HCT116 (cell line): ENCODE results near the gene PRKAG1. TPM values are rescaled to one million over a fixed set of nuclear protein-coding genes. Genes with fewer than 3 reads are reported as not detected.

Experiments
- ATAC-seq: fragments of 200-7000 bp; cut with Tn5 transposase; 2 replicates; pipeline ENCODE4 v1.9.1; 2020; ENCODE audit warnings: mild to moderate bottlenecking, moderate library complexity
- BruUV-seq: library from RNA; stranded (reverse); fragments of 400-500 nt; replicated peaks from 2 replicates; lab custom pipeline; 2021; lab: Mats Ljungman, UMichigan
- CTCF ChIA-PET: fragments of 300-600 bp; sonication (Branson Sonifier 250); formaldehyde crosslinking; loops from one replicate; lab custom pipeline; 2021; ENCODE audit warnings: antibody characterized with exemption; lab: Charles Lee
- POLR2A ChIA-PET: fragments of 300-600, 350-600 bp; sonication (Branson Sonifier 250); formaldehyde crosslinking; loops from one replicate; lab custom pipeline; 2021; ENCODE audit warnings: antibody characterized with exemption; lab: Charles Lee
- RAD21 ChIA-PET, 2 experiments: fragments of 300-600 bp; sonication (Branson Sonifier 250); formaldehyde crosslinking; loops; one replicate each; lab custom pipeline; 2023; ENCODE audit warnings: low total read pairs in 2 of 2; ENCODE audit not compliant: uncharacterized antibody in 2 of 2, unreplicated experiment in 2 of 2, low non-redundant PET in 1 of 2; lab: Charles Lee
- DNase-seq: peaks from one replicate; pipeline ENCODE4 v3.0.0-alpha.2; 2010; ENCODE audit warnings: low read depth, low spot score
- H2AFZ ChIP-seq: fragments of 200-600 bp; shearing (Covaris generic), sonication (generic); 2 replicates; pipeline ENCODE4 v1.6.1; 2017; ENCODE audit warnings: low read depth, mixed run types, mixed read lengths, antibody characterized with exemption, low read length; ENCODE audit not compliant: poor library complexity, severe bottlenecking
- H3K27ac ChIP-seq: 2 replicates; pipeline ENCODE4 v1.5.1; 2012; ENCODE audit warnings: low read depth, low read length
- H3K27me3 ChIP-seq: fragments of 200-600 bp; sonication (generic); 2 replicates; pipeline ENCODE4 v1.6.1; 2016; ENCODE audit warnings: mixed run types, low read length, mixed read lengths; ENCODE audit not compliant: insufficient read depth
- H3K36me3 ChIP-seq, 2 experiments: fragments of 200-500 bp in 1 of 2; fragments of 200-600 bp in 1 of 2; sonication (Bioruptor generic) in 1 of 2; sonication (generic) in 1 of 2; 2 replicates each; pipeline versions ENCODE4 v1.5.1 to v1.6.1; 2014 to 2016; ENCODE audit warnings: low read length in 2 of 2, inconsistent platforms in 1 of 2, mixed read lengths in 1 of 2, mixed run types in 1 of 2; ENCODE audit not compliant: insufficient read depth in 2 of 2, control insufficient read depth in 1 of 2
- H3K4me1 ChIP-seq, 2 experiments: fragments of 200-600 bp in 1 of 2; sonication (generic) in 1 of 2; 2 replicates each; pipeline versions ENCODE4 v1.5.1 to v1.6.1; 2012 to 2017; ENCODE audit warnings: low read length in 2 of 2, inconsistent platforms in 1 of 2, mild to moderate bottlenecking in 1 of 2, mixed read lengths in 1 of 2, mixed run types in 1 of 2, moderate library complexity in 1 of 2; ENCODE audit not compliant: insufficient read depth in 2 of 2, control insufficient read depth in 1 of 2
- H3K4me2 ChIP-seq: fragments of 200-600 bp; sonication (generic); 2 replicates; pipeline ENCODE4 v1.6.1; 2017; ENCODE audit warnings: mixed run types, low read length, mixed read lengths
- H3K4me3 ChIP-seq, 2 experiments: fragments of 200-600 bp in 1 of 2; sonication (generic) in 1 of 2; replicated peaks in 1 of 2; 2 replicates each; pipeline ENCODE4 v1.5.1; 2011 to 2016; ENCODE audit warnings: low read length in 2 of 2, control low read depth in 1 of 2, low read depth in 1 of 2, mild to moderate bottlenecking in 1 of 2, mixed read lengths in 1 of 2, mixed run types in 1 of 2
- H3K79me2 ChIP-seq: fragments of 200-600 bp; sonication (generic); 2 replicates; pipeline ENCODE4 v1.6.1; 2017; ENCODE audit warnings: mild to moderate bottlenecking, mixed run types, low read length, moderate library complexity, mixed read lengths; ENCODE audit not compliant: insufficient read depth
- H3K9ac ChIP-seq: fragments of 200-600 bp; sonication (generic); 2 replicates; pipeline ENCODE4 v1.6.1; 2016; ENCODE audit warnings: low read length, mixed read lengths
- H3K9me2 ChIP-seq: fragments of 200-600 bp; sonication (generic), shearing (Covaris generic); 2 replicates; pipeline ENCODE4 v1.6.1; 2017; ENCODE audit warnings: mixed run types, mild to moderate bottlenecking, moderate library complexity; ENCODE audit not compliant: insufficient read depth
- H3K9me3 ChIP-seq, 2 experiments: fragments of 200-500 bp in 1 of 2; fragments of 200-600 bp in 1 of 2; sonication (Bioruptor generic) in 1 of 2; sonication (generic) in 1 of 2; 2 replicates each; pipeline ENCODE4 v1.6.1; 2014 to 2017; ENCODE audit warnings: low read length in 2 of 2, mixed read lengths in 2 of 2, inconsistent platforms in 1 of 2, low read depth in 1 of 2, mild to moderate bottlenecking in 1 of 2, mixed run types in 1 of 2, moderate library complexity in 1 of 2; ENCODE audit not compliant: control insufficient read depth in 1 of 2, insufficient read depth in 1 of 2
- H4K20me1 ChIP-seq: fragments of 200-600 bp; sonication (generic), shearing (Covaris generic); 2 replicates; pipeline ENCODE4 v1.6.1; 2017; ENCODE audit warnings: mixed run types, mild to moderate bottlenecking, moderate library complexity; ENCODE audit not compliant: insufficient read depth
- CBX3 ChIP-seq: IDR thresholded peaks from 2 replicates; pipeline ENCODE4 v1.6.1; 2012; ENCODE audit warnings: low read depth
- CEBPB ChIP-seq: IDR thresholded peaks from 2 replicates; pipeline ENCODE4 v1.6.1; 2012; ENCODE audit warnings: low read depth
- CTCF ChIP-seq, 3 experiments: fragments of 200-600 bp in 1 of 3; sonication (generic) in 1 of 3; IDR thresholded peaks in 2 of 3; conservative IDR thresholded peaks in 1 of 3; 2 replicates each; pipeline ENCODE4 v1.5.1; 2012 to 2017; ENCODE audit warnings: low read depth in 2 of 3, low read length in 2 of 3, antibody characterized with exemption in 1 of 3, borderline replicate concordance in 1 of 3, control low read depth in 1 of 3, mild to moderate bottlenecking in 1 of 3, mixed read lengths in 1 of 3, mixed run types in 1 of 3, moderate library complexity in 1 of 3; ENCODE audit not compliant: insufficient read depth in 1 of 3
- EGR1 ChIP-seq: IDR thresholded peaks from 2 replicates; pipeline ENCODE4 v1.6.1; 2012; ENCODE audit warnings: low read depth
- ELF1 ChIP-seq: IDR thresholded peaks from 2 replicates; pipeline ENCODE4 v1.6.1; 2012; ENCODE audit warnings: low read depth, borderline replicate concordance
- EZH2 ChIP-seq: fragments of 200-600 bp; sonication (generic); IDR thresholded peaks from 2 replicates; pipeline ENCODE4 v1.6.1; 2017; ENCODE audit warnings: antibody characterized with exemption, mixed run types
- EZH2phosphoT487 ChIP-seq: fragments of 200-600 bp; IDR thresholded peaks from 2 replicates; pipeline ENCODE4 v1.6.1; 2018; ENCODE audit warnings: antibody characterized with exemption, borderline replicate concordance
- MAX ChIP-seq: IDR thresholded peaks from 2 replicates; pipeline ENCODE4 v1.6.1; 2012
- POLR2A ChIP-seq: IDR thresholded peaks from 2 replicates; pipeline ENCODE4 v1.7.0; 2011; ENCODE audit warnings: borderline replicate concordance; ENCODE audit not compliant: insufficient read depth, insufficient read length; ENCODE audit errors: extremely low read depth
- POLR2AphosphoS5 ChIP-seq: IDR thresholded peaks from 2 replicates; pipeline ENCODE4 v1.6.1; 2011; ENCODE audit warnings: mild to moderate bottlenecking, low read depth, low read length, moderate library complexity
- RAD21 ChIP-seq: IDR thresholded peaks from 2 replicates; pipeline ENCODE4 v1.6.1; 2012; ENCODE audit warnings: low read depth, mild to moderate bottlenecking
- SIN3A ChIP-seq: IDR thresholded peaks from 2 replicates; pipeline ENCODE4 v1.6.1; 2012; ENCODE audit warnings: low read depth
- SRF ChIP-seq: IDR thresholded peaks from 2 replicates; pipeline ENCODE4 v1.6.1; 2012; ENCODE audit warnings: low read depth
- TCF7L2 ChIP-seq: IDR thresholded peaks from 2 replicates; pipeline ENCODE4 v1.7.0; 2011; ENCODE audit warnings: borderline replicate concordance, inconsistent platforms; ENCODE audit not compliant: insufficient read depth, insufficient read length; ENCODE audit errors: extremely low read depth
- YY1 ChIP-seq: IDR thresholded peaks from 2 replicates; pipeline ENCODE4 v1.6.1; 2011; ENCODE audit warnings: low read length, low read depth, moderate library complexity, mild to moderate bottlenecking; ENCODE audit not compliant: insufficient replicate concordance; ENCODE audit errors: extremely low read depth
- ZBTB33 ChIP-seq: IDR thresholded peaks from 2 replicates; pipeline ENCODE4 v1.6.1; 2011; ENCODE audit warnings: mild to moderate bottlenecking, low read length, moderate library complexity; ENCODE audit not compliant: insufficient replicate concordance; ENCODE audit errors: extremely low read depth
- ZFX ChIP-seq: fragments of 450-650 bp; IDR thresholded peaks from 2 replicates; pipeline ENCODE4 v1.6.1; 2017
- ZNF274 ChIP-seq: fragments of 200-500 bp; sonication (Bioruptor generic); IDR thresholded peaks from 2 replicates; pipeline ENCODE4 v1.6.1; 2014; ENCODE audit warnings: mild to moderate bottlenecking, low read depth, low read length, inconsistent platforms
- intact Hi-C: fragments of 100-400 bp; cut with micrococcal nuclease; formaldehyde crosslinking; loops from 2 replicates; pipeline ENCODE4 v1.10.0; 2022
- total RNA-seq: library from RNA; stranded (reverse); gene quantifications from one replicate; pipeline ENCODE4 v1.2.1, GENCODE V29; 2021; ENCODE audit not compliant: unreplicated experiment

Gene PRKAG1
- total RNA-seq, 1 experiment from 2014 or later: 64.6 TPM

- H4K20me1 ChIP-seq: no peaks in the 10 kb centered on the region
- POLR2A ChIA-PET: no interaction called here
- H3K9me2 ChIP-seq: no peaks in the 10 kb centered on the region
- TF ChIP-seq RAD21 (no peak), ZBTB33 (no peak), POLR2A (no peak), EGR1 (no peak), ELF1 (no peak), EZH2 (no peak), SRF (no peak), ZNF274 (no peak), YY1 (no peak), TCF7L2 (no peak), ZFX (no peak), CBX3 (no peak), EZH2phosphoT487 (no peak), POLR2AphosphoS5 (no peak), CEBPB (no peak), MAX (no peak), SIN3A (no peak), CTCF (IDR thresholded peaks at IDR 0.05 in 2 of 3, conservative IDR thresholded peaks at IDR 0.05 in 1 of 3; ENCODE audit: borderline replicate concordance in 1 of 3, insufficient read depth in 1 of 3, low read depth in 2 of 3, low read length in 2 of 3) (no peak)
- TF ChIP-seq, all 23 proteins: peak for 0
- intact Hi-C loops: no loop called here
- Histone ChIP-seq H3K27me3 (no peaks in the 10 kb centered on the region), H3K27ac (no peak overlapping the region), H3K4me3 (no peak overlapping the region), H2AFZ (no peak overlapping the region), H3K9ac (no peak overlapping the region), H3K36me3 (peaks cover 36 to 70% of the 10 kb centered on the region in 2 experiments), H3K79me2 (no peaks in the 10 kb centered on the region), H3K4me2 (no peak overlapping the region), H3K4me1 (no peaks in the 10 kb centered on the region), H3K9me3 (no peaks in the 10 kb centered on the region)
- ATAC-seq (no peak; the same call in 1 of the 2 replicates), DNase-seq (no peak)
- ChIA-PET RAD21 (no interaction called here), CTCF (no interaction called here)
- BruUV-seq: no TSS peak
These were observed 15.7 kb upstream of the PRKAG1 start for GRCh38 chr12:49034286-49034622.
